ENCODE measurements around the gene AP2A1.

DNA sequence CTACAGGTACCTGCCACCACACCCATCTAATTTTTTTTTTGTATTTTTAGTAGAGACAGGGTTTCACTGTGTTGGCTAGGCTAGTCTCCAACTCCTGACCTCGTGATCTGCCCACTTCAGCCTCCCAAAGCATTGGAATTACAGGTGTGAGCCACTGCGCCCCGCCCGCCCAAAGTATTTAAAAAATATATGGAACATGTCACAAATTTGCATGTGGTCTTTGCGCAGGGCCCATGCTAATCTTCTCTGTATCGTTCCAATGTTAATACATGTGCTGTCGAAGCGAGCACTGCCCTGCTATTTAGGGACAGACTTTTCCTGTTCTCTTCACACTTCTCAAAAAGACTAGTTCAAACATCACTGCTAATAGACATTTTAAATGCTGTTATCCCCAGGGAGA is 2.5 kb upstream of the AP2A1 start:
- TF ChIP-seq NR2C2 (CRISPR knock-in tag; IDR thresholded peaks at IDR 0.05) (no peak), TCF7 (CRISPR knock-in tag; IDR thresholded peaks at IDR 0.05; ENCODE audit: low read depth) (no peak), STAT6 (CRISPR knock-in tag; conservative IDR thresholded peaks at IDR 0.05; ENCODE audit: low read depth) (no peak), ATF3 (CRISPR knock-in tag; conservative IDR thresholded peaks at IDR 0.05) (no peak), CREB1 (CRISPR knock-in tag; IDR thresholded peaks at IDR 0.05) (no peak), PREB (CRISPR knock-in tag; IDR thresholded peaks at IDR 0.05; ENCODE audit: borderline replicate concordance) (no peak), ZNF232 (CRISPR knock-in tag; IDR thresholded peaks at IDR 0.05) (no peak), SP1 (CRISPR knock-in tag; conservative IDR thresholded peaks at IDR 0.05) (no peak)
- TF ChIP-seq, protein P1, sequence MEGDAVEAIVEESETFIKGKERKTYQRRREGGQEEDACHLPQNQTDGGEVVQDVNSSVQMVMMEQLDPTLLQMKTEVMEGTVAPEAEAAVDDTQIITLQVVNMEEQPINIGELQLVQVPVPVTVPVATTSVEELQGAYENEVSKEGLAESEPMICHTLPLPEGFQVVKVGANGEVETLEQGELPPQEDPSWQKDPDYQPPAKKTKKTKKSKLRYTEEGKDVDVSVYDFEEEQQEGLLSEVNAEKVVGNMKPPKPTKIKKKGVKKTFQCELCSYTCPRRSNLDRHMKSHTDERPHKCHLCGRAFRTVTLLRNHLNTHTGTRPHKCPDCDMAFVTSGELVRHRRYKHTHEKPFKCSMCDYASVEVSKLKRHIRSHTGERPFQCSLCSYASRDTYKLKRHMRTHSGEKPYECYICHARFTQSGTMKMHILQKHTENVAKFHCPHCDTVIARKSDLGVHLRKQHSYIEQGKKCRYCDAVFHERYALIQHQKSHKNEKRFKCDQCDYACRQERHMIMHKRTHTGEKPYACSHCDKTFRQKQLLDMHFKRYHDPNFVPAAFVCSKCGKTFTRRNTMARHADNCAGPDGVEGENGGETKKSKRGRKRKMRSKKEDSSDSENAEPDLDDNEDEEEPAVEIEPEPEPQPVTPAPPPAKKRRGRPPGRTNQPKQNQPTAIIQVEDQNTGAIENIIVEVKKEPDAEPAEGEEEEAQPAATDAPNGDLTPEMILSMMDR (IDR thresholded peaks at IDR 0.05): no peak
- TF ChIP-seq, protein P2, sequence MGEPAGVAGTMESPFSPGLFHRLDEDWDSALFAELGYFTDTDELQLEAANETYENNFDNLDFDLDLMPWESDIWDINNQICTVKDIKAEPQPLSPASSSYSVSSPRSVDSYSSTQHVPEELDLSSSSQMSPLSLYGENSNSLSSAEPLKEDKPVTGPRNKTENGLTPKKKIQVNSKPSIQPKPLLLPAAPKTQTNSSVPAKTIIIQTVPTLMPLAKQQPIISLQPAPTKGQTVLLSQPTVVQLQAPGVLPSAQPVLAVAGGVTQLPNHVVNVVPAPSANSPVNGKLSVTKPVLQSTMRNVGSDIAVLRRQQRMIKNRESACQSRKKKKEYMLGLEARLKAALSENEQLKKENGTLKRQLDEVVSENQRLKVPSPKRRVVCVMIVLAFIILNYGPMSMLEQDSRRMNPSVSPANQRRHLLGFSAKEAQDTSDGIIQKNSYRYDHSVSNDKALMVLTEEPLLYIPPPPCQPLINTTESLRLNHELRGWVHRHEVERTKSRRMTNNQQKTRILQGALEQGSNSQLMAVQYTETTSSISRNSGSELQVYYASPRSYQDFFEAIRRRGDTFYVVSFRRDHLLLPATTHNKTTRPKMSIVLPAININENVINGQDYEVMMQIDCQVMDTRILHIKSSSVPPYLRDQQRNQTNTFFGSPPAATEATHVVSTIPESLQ (CRISPR knock-in tag; IDR thresholded peaks at IDR 0.05): no peak
- TF ChIP-seq, protein P3, sequence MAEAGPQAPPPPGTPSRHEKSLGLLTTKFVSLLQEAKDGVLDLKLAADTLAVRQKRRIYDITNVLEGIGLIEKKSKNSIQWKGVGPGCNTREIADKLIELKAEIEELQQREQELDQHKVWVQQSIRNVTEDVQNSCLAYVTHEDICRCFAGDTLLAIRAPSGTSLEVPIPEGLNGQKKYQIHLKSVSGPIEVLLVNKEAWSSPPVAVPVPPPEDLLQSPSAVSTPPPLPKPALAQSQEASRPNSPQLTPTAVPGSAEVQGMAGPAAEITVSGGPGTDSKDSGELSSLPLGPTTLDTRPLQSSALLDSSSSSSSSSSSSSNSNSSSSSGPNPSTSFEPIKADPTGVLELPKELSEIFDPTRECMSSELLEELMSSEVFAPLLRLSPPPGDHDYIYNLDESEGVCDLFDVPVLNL (CRISPR knock-in tag; IDR thresholded peaks at IDR 0.05; ENCODE audit: borderline replicate concordance, low read depth): no peak
- TF ChIP-seq, protein P4, sequence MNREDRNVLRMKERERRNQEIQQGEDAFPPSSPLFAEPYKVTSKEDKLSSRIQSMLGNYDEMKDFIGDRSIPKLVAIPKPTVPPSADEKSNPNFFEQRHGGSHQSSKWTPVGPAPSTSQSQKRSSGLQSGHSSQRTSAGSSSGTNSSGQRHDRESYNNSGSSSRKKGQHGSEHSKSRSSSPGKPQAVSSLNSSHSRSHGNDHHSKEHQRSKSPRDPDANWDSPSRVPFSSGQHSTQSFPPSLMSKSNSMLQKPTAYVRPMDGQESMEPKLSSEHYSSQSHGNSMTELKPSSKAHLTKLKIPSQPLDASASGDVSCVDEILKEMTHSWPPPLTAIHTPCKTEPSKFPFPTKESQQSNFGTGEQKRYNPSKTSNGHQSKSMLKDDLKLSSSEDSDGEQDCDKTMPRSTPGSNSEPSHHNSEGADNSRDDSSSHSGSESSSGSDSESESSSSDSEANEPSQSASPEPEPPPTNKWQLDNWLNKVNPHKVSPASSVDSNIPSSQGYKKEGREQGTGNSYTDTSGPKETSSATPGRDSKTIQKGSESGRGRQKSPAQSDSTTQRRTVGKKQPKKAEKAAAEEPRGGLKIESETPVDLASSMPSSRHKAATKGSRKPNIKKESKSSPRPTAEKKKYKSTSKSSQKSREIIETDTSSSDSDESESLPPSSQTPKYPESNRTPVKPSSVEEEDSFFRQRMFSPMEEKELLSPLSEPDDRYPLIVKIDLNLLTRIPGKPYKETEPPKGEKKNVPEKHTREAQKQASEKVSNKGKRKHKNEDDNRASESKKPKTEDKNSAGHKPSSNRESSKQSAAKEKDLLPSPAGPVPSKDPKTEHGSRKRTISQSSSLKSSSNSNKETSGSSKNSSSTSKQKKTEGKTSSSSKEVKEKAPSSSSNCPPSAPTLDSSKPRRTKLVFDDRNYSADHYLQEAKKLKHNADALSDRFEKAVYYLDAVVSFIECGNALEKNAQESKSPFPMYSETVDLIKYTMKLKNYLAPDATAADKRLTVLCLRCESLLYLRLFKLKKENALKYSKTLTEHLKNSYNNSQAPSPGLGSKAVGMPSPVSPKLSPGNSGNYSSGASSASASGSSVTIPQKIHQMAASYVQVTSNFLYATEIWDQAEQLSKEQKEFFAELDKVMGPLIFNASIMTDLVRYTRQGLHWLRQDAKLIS (CRISPR knock-in tag; IDR thresholded peaks at IDR 0.05; ENCODE audit: borderline replicate concordance): no peak
